ENCODE data around the gene CMTM3.

- TF ChIP-seq, protein P1, sequence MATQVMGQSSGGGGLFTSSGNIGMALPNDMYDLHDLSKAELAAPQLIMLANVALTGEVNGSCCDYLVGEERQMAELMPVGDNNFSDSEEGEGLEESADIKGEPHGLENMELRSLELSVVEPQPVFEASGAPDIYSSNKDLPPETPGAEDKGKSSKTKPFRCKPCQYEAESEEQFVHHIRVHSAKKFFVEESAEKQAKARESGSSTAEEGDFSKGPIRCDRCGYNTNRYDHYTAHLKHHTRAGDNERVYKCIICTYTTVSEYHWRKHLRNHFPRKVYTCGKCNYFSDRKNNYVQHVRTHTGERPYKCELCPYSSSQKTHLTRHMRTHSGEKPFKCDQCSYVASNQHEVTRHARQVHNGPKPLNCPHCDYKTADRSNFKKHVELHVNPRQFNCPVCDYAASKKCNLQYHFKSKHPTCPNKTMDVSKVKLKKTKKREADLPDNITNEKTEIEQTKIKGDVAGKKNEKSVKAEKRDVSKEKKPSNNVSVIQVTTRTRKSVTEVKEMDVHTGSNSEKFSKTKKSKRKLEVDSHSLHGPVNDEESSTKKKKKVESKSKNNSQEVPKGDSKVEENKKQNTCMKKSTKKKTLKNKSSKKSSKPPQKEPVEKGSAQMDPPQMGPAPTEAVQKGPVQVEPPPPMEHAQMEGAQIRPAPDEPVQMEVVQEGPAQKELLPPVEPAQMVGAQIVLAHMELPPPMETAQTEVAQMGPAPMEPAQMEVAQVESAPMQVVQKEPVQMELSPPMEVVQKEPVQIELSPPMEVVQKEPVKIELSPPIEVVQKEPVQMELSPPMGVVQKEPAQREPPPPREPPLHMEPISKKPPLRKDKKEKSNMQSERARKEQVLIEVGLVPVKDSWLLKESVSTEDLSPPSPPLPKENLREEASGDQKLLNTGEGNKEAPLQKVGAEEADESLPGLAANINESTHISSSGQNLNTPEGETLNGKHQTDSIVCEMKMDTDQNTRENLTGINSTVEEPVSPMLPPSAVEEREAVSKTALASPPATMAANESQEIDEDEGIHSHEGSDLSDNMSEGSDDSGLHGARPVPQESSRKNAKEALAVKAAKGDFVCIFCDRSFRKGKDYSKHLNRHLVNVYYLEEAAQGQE (IDR thresholded peaks at IDR 0.05): no peak
- TF ChIP-seq, protein P2, sequence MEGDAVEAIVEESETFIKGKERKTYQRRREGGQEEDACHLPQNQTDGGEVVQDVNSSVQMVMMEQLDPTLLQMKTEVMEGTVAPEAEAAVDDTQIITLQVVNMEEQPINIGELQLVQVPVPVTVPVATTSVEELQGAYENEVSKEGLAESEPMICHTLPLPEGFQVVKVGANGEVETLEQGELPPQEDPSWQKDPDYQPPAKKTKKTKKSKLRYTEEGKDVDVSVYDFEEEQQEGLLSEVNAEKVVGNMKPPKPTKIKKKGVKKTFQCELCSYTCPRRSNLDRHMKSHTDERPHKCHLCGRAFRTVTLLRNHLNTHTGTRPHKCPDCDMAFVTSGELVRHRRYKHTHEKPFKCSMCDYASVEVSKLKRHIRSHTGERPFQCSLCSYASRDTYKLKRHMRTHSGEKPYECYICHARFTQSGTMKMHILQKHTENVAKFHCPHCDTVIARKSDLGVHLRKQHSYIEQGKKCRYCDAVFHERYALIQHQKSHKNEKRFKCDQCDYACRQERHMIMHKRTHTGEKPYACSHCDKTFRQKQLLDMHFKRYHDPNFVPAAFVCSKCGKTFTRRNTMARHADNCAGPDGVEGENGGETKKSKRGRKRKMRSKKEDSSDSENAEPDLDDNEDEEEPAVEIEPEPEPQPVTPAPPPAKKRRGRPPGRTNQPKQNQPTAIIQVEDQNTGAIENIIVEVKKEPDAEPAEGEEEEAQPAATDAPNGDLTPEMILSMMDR (IDR thresholded peaks at IDR 0.05; ENCODE audit: low read depth, low read length, missing input control): no peak
- TF ChIP-seq SP1 (IDR thresholded peaks at IDR 0.05) (no peak), FOXA1 (IDR thresholded peaks at IDR 0.05) (no peak), TAF1 (conservative IDR thresholded peaks at IDR 0.05) (no peak)
Measured at GRCh38 chr16:66609139-66609510, 4.6 kb downstream of the CMTM3 start.

All from liver (tissue), 3 donors.